GM12872 (cell line): ENCODE measurements around the gene GRAMD2A.

Experiments used
- CTCF ChIP-seq: IDR thresholded peaks from 3 replicates; pipeline ENCODE4 v1.5.1; 2011; ENCODE audit warnings: low read depth, mild to moderate bottlenecking, low read length, moderate library complexity; ENCODE audit not compliant: insufficient read depth

The GRAMD2A gene

DNA sequence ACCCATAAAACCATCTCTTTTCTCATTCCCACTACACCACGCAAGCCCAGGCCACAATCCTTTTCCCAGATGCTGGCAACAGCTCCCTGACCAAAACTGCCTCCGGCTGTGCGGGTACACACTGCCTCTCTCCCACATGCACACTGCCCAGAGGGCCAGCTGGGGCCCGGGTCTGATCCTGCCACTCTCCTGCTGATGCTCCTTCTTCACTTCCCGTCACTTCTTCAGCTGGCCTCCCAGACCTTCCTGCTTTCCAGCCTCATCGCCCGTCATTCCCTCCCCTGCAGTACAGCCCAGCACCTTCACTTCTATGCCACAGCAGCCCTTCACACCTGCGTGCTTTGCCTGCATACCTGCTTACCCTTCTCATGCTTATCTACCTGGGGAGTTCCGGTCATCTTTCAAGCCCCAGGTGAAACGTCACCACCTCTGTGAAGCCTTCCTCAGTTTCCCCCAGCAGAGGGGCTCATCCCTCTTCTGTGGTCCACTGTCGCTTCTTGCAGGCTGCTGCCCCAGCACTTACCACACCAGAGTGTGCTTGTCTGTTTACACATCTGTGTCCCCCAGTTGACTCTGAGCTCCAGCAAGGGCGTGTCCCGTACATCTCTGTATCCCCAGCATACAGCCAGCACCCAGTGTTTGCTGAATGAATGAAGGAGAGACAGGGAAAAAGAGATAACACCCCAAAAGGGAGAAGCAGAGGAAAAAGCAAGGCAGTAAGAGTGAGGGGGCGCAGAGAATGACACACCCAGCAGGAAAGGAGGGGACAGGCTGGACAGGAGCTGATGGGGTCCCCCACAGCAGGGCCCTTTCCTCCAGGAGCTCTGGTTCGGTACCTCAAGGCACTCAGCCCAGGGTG, 22.2 kb downstream of the GRAMD2A start:
- TF ChIP-seq CTCF: no peak

DNA sequence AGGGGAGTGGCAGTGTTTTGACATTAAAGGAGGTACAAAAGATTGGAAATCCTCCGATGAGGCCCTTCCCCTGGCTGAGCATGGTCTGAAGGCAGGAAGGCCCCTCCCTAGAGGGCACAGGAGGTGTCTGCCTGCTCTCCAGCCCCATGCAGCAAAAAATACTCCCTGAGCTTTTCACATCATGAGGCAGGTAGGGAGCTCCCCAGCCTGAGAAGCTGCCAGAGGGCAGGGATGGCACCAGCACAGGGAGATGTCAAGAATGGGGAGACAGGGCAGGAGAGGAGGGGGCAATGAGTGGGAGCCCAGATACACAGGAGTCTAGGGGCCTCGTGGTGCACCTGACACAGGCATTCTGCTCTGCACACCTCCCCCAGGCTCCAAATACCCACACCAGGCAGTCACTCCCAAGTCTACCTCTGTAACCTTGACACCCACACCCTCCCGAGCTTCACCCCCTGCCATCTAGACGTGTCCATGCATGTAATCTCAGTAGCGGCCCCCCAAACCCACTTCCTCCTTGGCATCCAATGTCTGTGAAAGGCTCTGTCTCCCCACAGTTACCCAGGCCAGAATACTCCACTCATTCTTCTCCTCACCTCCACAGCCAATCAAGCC, 22.9 kb downstream of the GRAMD2A start:
- TF ChIP-seq CTCF: no peak

DNA sequence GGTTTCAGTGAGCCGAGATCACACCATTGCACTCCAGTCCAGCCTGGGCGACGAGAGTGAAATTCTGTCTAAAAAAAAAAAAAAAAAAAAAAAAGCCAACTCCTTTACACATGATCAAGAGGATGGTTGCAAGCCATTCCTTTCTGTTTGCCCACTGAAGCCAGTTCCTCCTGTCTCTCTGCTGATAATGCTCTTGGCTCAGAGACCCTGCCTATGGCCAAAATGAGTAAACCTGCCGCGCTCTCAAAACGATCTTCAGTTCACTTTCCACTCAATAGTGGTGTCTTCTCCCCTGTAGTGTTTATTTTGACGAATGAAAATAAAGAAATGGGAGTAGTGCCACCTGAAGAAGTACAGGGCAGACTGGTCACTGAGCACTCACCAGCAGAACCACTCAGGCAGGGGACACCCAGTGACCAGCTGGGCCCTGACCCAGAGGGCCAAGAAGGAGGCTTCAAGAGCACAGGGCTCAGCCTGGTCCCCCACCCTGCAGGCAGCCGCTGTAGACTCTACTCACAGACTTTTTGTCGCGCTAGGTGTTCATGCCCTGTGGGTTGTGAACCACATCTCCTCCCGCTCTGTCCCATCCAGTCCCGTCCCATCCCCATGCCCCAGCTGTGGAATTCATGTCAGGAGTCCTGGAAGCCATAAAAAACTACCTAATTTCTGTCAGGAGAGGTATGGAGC, 23.6 kb downstream of the GRAMD2A start:
- no peak for TF ChIP-seq CTCF

DNA sequence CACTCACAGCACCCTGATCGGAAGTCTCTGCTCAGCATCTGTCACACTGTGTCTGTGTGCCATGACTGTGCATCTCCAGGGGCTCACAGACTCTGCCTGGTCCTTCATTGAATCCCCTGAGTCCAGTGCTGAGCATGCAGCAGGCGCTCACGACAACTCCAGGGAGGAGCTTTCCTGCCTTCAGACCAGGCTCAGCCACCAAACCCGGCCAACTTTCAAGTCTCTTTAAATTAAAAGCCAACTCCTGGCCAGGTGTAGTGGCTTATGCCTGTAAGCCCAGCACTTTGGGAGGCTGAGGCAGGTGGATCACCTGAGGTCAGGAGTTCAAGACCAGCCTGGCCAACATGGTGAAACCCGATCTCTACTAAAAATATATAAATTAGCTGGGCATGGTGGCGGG, 24.2 kb downstream of the GRAMD2A start:
- TF ChIP-seq CTCF: no peak

DNA sequence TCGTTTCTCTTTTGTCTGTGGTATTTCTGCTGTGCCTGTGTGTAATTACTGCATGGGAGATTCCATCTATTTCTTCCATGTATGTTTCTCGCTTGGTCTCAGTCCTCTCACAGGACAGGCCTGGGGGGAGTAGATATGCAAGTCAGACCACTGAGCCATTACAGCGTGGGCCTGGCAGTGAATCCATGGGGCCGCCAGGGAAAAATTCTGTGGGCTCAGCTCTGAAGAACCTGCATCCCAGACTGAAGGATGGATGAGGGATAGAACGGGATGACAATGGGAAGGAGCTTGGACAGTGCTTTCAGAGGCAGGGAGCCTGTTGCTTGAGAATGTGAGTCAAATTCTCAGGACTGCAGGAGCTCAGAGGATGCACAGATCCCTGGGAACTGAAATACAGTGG, 24.8 kb downstream of the GRAMD2A start:
- no peak for TF ChIP-seq CTCF

DNA sequence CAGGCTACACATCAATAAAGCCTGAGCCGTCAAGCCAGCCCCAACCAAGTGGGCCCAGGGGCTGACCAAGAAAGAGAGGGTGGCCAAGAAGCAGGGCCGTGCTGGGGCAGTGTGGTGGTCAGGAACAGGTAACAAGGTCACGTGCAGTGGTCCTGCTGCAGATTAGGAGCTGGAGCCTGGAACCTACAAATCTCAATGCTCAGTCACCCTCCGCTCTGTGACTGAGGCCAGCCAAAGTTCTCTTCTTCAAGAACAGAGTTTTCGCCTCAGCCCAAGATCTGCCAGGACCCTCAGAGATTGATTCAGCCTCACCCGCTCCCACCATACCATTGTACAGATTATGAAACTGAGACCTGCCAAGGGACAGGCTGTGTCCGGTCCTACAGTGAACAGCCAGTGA, 26.9 kb downstream of the GRAMD2A start:
- TF ChIP-seq CTCF: no peak

GRCh38 chr15:72169921-72170611, 27.5 kb downstream of the GRAMD2A start:
- no peak for TF ChIP-seq CTCF
